GM12891 (cell line): ENCODE results near the gene KIF3B.

Experiments
- PAX5 ChIP-seq: IDR thresholded peaks from 2 replicates; pipeline ENCODE4 v1.6.1; 2011; ENCODE audit warnings: low read length, moderate library complexity, mild to moderate bottlenecking; ENCODE audit not compliant: insufficient read depth, severe bottlenecking
- POLR2A ChIP-seq: IDR thresholded peaks from 2 replicates; pipeline ENCODE4 v1.6.1; 2011; ENCODE audit warnings: low read depth, low read length, control low read depth
- POLR2AphosphoS5 ChIP-seq: IDR thresholded peaks from 2 replicates; pipeline ENCODE4 v1.6.1; 2011; ENCODE audit warnings: low read depth, low read length, control low read depth
- SPI1 ChIP-seq: IDR thresholded peaks from 2 replicates; pipeline ENCODE4 v1.6.1; 2011; ENCODE audit warnings: low read depth, low read length, control low read depth
- TAF1 ChIP-seq: IDR thresholded peaks from 2 replicates; pipeline ENCODE4 v1.6.1; 2011; ENCODE audit warnings: low read depth, low read length, control low read depth

DNA sequence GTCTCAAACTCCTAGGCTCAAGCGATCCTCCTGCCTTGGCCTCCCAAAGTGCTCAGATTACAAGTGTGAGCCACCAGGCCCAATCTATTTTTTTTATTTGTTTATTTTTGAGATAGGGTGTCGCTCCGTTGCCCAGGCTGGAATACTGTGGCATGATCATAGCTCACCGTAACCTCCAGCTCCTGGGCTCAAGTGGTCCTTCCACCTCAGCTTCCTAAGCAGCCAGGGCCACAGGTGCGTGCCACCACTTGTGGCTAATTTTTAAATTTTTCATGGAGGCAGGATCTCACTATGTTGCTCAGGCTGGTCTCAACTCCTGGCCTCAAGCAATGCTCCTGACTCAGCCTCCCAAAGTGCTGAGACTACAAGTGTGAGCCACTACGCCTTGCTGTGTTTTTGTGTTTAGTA, 9.8 kb downstream of the KIF3B start:
- TF ChIP-seq POLR2A: no peak
- TF ChIP-seq POLR2AphosphoS5: no peak
- TF ChIP-seq SPI1: no peak
- no peak for TF ChIP-seq TAF1
- TF ChIP-seq PAX5: no peak
